Inferior parietal cortex (tissue), 1 donor: ENCODE results near the gene VPS52.
"Not testable (repeated sequence)": the region's sequence is repeated elsewhere in the genome, so short reads cannot be mapped to it uniquely, and the experiment has no call there.

Experiments used
- DNase-seq: peaks from one replicate; pipeline ENCODE4 v3.0.0-alpha.2; 2016; ENCODE audit errors: extremely low spot score

The VPS52 gene

DNA sequence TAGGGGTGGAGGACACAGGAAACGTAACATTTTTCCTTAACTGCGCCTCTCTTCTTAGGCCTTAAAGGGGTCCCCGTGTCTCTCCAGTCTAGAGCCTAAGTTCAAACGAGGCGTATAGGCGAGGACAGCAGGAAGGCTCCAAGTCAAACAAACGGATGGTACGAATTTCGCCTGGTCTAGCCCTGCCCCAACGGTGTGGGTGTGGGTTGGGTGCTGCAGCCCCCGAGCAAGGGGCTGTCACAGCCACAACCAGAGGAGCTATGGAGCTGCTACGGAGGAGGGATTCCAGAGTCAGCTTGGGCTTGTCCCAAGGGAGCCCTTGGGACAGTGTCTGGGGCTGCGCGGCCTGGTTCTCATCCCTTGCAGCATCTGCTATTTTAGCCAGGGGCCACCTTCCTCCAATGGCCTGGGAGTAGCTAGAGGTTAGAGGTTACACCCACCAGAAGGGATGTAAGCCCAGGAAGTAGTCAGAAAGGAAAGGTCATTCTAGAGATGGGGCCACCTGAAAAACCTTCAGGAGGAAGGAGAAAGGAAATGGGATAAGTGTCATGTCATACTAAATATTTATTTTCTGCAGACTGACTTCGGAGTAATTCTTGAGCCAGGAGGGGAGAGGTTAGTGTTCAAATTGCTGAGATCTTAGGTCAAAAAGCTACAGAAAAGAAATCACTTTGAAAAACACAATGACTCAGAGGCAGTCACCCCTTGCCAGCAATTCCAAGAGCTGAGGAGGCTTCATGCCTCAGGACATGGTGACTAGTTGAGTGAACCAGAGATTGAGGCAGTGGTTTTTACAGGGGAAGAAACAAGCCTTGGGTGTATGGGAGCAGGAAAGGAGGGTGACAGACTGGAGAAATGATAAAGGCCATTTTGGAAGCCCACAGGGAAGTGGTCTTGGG lies 21.7 kb downstream of the VPS52 start:
- DNase-seq, result no peak

DNA sequence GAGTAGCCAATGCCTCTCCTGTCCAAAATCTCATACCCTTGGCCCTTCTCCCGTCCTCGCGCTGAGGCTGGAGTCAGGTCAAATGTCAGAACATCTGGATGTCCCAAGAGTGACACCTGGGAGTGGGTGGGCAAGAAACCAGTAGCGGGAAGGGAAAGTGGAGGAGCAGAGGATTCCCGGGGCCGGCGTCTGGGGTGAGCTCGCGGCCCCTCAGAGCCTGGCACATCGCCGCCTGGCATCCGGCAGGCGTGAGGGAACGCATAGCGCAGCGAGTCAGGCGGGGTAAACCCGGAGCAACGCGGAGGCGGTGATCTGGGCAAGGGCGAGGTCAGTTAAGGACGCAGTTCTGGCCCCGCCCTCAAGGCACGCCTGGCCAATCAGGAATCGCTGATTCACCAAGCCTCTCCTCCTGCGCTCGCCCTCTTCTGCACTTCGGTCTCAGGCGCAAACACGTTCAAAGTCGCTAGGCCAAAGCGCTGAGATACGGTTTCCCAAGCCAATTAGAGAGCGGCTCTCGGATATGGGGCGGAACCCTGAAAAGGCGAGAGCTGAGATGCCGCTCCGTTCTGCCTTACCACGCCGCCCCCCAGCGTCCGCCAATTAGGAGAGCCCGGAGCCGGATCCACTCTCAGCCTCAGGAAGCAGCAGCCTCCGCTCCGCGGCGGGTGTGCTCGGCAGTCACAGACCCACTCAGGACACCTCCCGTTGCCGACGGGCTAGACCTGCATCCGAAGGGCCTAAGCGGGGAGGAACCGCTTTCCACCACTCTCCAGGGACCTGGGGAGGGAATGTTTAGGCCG lies 22.5 kb downstream of the VPS52 start:
- DNase-seq, result peak; percentile 98

DNA sequence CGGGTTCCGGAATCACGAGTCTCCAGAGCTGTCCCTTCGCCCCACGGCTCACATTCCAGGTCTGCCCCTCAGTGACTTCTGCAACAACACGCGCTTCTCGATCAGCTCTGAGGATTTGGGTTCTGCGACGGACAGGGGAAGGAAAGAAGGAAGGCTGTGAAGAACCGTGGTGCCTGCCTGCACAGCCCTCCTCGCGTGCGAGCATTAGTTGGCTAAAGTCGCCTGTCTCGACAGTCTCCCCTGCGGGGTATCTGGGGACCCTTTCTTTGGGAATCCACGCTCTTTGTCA lies 23.1 kb downstream of the VPS52 start:
- DNase-seq, result no peak

DNA sequence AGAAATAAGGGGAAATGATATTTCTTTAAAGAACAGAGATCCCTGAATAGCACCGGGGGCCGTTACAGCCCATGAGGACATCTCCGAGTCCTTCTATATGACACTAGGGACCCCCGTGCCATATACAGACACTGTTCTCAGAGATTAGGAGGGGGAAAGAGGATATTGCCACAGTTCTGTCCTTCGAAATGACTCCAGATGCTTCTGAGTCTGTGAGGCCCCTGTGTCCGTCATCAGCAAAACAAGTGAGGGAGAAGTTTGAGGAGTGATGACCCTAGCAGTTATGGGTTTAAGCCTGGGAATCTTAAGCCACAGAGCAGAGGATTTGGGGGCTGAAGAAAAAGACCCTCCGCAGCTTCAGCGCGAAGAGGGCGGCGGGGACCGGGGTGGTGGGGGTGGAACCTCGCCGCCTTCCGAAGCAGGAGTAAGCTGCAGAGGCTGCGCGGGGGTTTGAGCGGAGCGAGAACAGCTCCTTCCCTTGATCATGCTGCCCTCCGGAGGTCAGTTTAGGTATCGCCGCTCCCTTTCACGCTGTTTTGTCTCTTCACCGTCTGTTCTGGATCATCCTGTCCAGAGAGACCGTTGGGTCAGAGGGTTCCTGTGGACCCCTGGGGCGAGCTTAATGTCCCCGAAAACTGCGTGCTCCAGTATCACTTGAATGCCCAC lies 23.6 kb downstream of the VPS52 start:
- DNase-seq, result peak; percentile 95

DNA sequence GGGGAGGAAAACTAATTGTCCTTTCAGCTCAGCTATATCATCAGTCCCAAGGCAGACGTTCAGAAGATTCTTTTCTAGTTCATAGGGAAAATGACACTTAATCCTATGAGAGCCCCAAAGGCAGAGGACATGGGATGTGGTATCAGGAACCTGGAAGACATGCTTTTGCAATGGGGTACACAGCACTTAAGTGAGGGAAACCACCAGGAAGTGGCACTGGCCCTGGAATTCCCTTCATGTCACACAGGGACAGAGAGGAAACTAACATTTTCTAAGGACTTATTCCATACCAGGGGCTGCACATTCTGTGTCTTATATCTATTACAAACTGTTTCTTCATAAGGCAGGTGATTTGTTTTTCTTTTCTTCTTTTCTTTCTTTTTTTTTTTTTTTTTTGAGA lies 28.2 kb downstream of the VPS52 start:
- DNase-seq, result no peak

DNA sequence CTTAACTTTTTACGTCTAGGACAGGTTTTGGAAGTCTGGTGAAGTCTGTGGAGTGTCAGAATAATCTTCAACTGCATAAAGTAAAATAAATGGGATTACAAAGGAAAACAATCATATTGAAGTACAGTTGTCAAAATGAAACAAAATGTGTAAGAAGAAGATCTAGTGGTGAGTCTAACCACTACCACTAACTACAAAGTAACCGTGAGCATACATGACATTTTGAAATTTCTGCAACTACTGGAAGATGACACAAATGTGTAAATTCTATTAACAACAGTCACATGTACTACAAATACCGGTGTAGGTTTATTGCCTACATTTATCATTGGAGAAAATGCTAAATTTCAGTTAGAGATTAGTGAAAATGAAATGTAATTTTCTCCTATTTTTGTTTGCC lies 29.7 kb downstream of the VPS52 start:
- no peak for DNase-seq

DNA sequence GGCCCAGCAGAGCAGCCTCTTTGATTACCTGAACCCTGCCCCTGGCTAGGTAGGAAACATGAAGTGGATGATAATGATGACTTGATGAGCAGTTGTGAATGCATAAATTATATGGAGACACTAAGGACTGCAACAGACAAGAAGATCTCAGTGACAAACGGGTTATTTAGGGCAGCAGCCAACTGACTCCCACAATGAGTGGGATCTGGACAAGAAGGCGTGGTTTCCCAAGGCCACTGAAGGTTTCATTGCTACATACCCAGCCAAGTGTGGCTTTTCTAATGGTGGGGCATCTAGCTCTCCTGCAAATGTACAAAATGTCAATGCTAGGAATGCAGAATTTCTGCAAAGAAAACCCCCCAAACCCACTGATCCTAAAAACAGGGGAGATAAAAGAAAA lies 33.9 kb downstream of the VPS52 start:
- no peak for DNase-seq

DNA sequence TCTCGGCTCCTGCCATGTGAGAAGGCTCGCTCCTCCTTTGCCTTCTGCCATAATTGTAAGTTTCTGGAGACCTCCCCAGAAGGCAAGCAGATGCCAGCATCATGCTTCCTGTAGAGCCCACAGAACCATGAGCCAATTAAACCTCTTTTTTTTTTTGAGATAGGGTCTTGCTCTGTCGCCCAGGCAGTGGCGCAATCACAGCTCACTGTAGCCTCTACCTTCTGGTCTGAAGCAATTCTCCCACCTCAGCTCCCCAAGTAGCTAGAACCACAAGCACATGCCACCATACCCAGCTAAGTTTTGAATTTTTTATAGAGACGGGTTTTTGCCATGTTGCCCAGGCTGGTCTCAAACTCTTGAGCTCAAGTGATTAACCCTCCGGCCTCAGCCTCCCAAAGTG lies 34.8 kb downstream of the VPS52 start:
- DNase-seq, result no peak

DNA sequence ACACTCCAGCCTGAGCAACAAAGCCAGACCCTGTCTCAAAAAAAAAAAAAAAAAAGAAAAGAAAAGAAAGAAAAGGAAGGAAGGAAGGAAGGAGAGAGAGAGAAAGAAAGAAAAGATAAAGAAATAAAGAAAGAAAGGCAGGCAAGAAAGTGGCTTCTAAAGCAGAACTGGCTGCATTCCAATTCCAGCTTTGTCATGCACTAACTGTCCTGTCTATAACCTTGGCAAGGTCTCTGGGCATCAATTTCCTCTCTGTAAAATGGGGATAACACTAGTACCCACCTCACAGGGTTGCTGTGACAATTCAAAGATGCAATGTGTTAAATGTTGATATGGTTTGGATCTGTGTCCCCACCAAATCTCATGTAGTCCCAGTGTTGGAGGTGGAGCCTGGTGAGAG lies 35.3 kb downstream of the VPS52 start:
- no peak for DNase-seq

DNA sequence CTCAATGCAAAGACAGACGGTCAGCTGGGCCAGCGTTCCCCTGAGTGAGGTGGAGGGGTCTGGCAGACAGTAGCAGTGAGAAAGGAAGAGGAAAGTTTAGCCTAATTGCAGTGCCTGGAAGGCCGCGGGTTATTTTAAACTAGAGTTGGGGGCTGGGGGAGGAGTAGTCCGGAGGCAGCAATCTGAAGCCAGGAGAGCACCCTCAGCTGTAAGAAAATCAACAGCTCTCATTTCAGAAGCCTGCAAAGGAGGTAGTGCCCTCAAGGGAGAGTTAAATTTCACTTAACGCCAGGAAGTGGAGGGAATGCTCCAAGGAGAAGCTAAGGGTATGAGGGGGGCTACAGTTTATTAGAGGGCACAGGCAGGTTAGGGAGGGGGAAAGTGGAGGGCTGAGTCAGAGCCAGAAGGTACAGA lies 36.4 kb downstream of the VPS52 start:
- no peak for DNase-seq

DNA sequence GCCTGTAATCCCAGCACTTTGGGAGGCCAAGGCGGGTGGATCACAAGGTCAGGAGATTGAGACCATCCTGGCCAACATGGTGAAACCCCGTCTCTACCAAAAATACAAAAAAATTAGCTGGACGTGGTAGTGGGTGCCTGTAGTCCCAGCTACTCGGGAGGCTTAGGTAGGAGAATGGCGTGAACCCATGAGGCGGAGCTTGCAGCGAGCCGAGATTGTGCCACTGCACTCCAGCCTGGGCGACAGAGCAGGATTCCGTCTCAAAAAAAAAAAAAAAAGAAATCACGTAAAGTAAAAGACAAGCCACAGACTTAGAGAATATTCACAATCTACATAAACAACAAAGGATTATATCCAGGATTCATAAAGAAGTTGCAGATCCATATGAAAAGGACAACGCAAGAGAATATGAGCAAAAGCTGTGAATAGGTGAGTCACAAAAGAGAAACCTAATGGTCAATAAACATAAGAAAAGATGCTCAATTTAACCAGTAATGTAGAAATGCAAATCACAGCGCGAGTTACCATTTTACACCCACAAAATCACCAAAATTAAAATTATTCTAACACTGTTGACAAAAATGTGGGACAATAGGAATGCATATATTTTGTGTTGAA lies 45.1 kb downstream of the VPS52 start:
- DNase-seq, result not testable (repeated sequence)

DNA sequence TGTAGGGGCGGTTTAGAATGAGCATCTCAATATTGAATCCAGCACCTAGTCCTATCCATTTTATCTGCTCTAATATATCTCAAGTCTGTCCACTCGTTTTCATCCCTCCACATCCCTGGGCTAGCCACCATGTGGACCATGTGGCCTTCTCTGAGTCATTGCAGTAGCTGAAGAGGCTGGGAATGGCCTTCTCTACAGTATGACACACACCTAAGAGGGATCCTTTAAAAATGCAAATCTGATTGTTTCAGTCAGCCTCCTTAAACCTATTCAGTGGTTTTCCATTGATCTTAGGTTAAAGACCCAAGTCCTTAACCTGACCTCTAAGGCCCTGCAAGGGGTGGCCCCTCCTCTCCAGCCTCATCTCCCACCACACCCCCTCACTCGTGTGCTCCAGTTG lies 54.0 kb downstream of the VPS52 start:
- DNase-seq, result no peak

DNA sequence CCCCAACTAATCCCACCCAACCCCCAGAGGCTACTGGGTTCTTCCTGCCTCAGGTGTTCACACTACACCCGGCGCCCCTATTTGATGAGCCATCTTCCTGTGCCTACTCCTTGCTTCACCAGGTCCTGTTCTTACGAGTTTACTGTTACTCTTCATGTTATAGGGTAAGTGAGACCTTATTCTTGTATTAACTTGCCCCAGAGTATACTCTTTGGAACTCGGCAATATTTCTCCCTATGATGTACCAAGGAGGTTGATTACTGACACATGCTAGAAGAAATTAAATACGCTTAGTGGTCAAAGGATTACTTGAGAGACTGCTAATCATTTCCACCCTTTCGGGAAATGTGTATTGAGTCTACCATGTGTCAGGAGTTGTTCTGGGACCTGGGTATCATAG lies 54.4 kb downstream of the VPS52 start:
- DNase-seq, result no peak

DNA sequence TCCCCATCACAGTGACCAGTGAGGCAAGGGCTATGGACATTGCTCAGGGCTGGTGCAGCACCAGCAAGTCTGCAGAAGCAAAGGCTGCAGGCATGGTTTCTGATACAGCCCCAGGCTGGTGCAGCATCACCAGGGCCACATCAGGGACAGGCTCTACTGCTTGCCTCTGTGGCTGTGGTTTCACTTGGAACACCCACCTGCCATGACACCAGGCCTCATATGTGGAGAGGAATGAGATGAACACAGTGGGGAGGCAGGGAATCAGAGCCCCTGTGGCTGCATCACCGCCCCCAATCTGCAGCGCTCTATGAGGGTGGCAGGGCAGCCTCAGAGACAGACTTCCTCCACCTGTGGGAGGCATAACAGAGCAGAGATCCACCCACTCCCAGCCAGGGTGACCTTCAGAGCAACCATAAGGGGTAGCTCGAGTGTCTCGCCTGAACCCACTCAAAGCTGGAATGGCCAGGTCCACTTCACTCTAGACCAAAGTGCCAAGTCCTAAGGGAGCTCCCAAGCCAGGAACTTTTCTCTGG lies 55.5 kb downstream of the VPS52 start:
- DNase-seq, result no peak

DNA sequence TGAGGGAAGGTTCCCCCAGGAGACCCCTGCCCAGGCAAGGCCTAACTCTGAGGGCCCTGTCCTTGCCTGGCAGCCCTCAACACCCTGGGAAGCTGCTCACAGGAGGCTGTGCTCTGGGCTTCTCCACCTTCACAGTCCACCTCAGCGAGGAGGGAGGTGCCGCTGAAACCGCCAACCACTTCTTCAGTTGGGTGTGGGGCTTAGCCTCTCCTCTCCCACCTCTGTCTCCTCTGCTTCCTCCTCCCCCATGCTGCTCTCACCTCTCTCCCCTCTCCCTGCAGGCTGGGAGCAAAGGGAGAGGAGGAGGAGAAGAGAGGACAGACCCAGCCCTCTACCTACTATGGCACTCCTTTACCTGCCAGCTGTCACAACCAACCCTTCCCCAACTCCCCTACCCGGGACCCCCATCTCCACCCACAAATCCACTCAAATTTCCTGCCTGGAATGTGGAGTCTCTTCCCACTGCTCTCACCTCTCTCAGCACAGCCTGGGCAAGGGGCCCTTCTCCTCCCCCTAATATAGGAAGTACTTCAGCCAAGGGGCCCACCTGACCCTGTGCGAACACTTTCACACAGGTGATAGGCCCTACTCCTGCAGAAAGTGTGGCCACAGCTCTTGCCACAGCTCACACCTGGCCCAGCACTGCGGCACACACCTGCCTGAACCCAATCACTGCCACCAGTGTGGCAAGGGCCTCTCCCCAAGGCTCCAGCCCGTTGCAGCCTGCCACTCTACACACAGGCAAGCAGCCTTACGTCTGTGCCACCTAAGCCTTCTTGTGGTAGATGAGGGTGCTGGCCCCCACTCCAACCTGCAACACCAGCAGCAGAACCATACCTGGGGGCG lies 56.2 kb downstream of the VPS52 start:
- DNase-seq, result no peak

DNA sequence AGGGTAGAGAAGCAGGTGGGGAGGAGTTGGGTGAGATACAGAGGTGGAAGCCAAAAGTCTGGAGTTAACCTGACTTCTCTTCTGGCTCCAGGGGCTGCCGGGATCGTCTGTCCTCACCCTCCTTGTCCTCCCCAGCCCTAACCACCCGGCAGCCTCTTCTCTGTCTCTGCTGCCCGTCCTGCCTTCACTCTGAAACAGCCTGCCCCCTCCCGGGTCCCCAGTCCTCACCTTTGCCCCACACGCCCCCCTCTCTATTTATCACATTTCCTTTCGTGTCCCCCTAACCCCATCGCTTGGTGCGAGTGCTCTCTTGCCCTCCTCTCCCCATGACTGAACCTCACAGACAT lies 57.7 kb downstream of the VPS52 start:
- no peak for DNase-seq

DNA sequence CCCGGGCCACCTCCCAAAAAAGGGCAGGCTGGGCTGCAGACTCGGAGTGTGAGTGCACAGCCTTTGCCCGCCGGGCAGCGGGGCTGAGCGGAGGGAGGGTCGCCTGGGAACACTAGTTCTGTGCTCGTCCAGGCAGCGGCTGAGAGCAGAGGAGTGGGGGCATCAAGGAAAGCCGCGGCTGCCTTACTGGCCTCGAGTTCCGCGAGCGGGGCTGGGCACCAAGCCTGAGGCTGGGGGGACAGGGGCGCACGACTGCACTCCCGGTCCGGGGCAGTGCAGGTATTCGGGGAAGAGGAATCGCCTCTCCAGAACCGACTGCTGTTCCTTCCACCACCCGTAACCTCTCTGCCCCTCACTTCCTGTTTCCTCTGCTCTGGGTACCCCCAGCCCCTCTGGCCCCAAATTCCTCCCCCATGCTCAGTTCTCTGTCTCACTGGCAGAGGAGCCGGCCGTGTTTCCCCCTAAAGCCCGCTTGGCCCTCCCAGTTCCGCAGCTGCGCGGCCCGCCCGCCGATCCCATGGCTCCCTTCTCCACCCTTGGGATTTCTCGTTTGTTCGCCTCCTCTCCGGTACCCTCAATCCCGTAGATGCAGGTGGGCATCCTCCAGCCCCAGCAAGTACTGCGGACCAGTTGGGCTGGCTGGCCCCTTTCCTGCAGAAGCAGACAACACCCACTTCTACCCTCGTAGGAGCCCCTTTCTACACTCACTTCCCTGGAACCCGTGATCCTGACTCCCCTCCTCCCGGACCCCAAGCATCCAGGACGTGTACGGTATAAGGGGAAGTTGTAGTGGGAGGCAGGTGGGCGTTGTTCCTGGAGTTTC lies 58.3 kb downstream of the VPS52 start:
- no peak for DNase-seq

DNA sequence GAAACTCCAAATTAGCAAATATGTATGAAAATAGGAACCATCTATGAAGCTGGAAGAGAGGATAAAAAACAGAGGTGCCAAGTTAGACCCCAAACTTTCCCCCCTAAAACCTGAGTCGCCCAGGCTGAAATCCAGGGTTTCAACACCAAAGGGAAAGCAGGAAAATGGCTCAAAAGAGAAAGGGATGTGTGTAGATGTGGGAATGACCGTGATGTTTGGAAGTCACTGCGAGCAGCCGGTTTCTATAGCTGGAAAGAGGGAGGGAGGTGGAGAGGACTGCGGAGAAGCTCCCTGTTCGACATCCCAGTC lies 58.9 kb downstream of the VPS52 start:
- no peak for DNase-seq

DNA sequence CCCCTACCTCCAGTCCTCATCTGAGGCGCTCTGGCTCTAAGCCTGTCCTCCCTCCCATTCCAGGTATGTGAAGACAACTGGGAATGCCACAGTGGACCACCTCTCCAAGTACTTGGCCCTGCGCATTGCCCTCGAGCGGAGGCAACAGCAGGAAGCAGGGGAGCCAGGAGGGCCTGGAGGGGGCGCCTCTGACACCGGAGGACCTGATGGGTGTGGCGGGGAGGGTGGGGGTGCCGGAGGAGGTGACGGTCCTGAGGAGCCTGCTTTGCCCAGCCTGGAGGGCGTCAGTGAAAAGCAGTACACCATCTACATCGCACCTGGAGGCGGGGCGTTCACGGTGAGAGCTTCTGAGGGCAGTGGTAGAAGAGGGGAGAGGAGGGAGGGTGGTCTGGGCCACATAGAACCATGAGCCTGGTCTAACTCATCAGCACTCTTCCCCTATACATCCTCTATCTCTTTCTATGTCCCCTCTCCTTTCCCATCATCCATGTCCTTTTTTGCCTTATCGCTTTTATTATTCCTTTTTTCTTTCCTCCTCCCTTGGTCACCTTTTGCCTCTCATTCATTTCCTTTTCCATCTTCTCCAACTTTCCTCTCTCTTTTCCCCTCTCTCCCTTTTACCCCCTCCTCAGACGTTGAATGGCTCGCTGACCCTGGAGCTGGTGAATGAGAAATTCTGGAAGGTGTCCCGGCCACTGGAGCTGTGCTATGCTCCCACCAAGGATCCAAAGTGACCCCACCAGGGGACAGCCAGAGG lies 59.8 kb downstream of the VPS52 start:
- DNase-seq, result no peak

DNA sequence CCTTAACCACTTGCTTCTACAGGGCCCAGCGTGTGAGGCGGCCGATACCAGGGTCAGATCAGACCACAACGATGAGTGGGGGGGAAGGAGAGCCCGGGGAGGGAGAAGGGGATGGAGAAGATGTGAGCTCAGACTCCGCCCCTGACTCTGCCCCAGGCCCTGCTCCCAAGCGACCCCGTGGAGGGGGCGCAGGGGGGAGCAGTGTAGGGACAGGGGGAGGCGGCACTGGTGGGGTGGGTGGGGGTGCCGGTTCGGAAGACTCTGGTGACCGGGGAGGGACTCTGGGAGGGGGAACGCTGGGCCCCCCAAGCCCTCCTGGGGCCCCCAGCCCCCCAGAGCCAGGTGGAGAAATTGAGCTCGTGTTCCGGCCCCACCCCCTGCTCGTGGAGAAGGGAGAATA lies 60.5 kb downstream of the VPS52 start:
- no peak for DNase-seq
